HG03520 (cell line): ENCODE data around the gene CAPZA1.

Source experiments
- ATAC-seq: cut with Tn5 transposase; IDR thresholded peaks from one replicate; pipeline ENCODE4 v1.9.1; 2021; ENCODE audit warnings: mild to moderate bottlenecking, moderate library complexity; ENCODE audit not compliant: unreplicated experiment

The CAPZA1 gene

DNA sequence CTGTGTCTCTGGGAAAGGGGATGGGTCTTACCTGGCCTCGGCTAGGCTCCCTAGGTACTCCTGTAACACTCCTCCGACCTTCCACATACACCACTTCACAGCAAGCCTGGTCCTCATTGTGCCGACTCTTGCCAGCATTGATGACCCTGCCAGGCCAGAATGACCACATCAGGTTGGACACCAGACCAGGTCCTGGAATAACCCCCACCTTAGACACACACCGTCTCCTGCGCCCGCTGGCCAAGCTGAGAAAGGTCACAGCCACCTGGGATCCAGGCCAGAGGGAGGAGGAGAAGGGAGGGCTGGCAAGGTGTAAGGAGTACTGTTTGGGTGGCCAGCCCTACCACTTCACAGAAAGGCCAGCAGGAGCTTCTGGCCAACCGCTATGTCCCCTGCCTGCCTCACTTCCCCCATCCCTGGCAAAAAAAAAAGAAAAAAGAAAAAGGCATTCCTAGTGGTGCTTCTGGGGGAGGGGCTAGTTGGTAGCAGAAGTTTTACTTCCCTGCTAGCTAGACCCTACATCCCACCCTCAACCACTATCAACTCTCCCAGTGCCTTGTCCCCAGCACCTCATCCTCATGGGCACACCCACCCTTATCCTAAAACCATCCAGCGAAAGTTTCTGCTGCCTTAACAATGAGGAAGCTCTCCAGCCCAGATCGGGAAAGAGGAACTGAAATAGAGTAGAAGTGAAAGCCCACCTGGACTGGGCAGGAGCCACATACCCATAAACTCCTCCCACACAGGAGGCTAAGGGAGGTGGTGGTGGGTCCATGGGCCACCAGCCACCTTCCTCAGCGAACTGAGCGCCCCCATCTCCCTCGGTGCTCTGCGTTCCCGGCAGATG, 94.1 kb downstream of the CAPZA1 start:
- no peak for ATAC-seq

DNA sequence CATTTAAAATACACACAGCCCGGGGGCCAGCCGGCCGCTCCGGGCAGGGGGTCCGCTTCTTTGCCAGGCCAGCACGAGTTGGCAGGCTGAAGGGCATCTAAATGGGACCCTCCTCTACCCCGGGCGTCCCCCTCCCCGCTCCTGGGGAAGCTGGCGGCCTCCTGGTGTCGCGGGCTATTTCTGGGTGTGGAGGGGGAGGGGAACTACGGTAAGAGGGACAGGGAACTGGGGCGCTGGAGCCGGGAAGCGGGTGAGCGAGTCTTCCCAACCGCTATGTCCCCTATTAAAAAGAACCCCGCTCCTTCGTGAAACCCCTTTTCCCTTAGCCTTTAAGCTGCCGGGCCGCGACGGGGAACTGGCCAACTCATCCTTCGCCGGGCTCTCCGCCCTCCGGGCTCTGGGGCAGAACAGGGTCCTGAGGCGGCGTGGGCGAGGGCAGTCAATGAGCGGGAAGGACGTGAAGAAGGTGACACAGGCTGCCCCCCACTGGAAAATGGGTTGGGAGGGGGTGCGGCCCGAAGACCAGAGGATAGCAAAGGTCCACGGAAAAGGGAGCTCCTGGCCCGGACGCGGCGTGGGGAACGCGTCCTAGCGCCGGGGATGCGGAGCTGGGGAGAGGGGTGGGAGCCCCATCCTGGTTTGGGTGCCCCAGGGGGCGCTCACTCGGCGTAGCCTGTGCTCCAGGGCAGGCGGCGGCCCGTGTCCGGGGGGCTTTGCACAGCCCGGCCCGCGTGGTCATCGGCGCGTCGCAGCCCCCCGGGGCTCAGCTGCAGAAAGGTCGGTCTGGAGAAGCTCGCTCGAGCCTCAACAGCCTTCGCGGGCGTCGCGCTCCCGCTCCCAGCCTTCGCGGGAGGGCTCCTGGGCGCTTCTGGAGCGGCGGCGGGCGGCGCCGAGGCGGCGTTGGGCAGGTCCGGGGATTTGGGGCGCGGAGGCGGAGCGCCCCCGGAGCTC, 95.0 kb downstream of the CAPZA1 start:
- ATAC-seq: peak; percentile 1

DNA sequence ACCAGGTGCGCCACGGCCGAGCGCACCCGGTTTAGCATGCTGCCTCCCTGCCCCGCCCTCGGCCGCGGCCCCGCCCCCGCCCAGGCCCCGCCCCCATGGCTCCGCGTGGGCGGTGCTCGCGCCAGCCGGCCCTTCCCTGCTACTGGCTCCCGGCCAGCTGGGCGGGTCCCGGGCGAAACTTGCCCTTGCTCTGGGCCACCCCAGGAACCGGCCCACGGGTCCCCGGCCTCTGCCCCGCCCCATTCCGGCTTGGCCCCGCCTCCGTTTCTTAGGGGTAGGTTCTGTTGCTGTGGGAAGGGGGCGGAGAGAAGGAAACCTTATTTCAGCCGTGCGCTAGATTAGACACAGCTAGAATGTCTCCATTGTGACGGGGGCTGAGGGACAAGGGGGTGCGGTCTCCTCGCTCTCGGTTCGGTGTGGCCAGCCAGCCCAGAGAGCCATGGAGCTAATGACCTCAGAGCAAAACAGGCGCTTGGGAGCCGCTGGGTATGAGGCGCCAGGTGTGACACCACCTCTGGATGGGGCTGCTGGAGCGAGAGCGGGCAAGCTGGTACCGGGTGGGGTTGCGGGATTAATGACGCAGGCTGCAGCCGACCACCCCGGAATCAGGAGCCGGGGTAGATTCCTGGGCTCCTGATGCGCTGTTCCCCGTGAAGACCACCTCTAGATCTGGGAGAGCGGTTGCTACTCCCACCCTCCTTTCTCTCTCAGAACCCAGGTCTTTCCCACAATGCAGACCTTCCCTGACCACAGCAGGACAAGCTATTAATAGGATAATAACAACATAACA, 95.8 kb downstream of the CAPZA1 start, which contains the start of gene PPM1J:
PPM1J (minus strand) TSS at position 69 of the 790 bp plus-strand sequence; CDS start at position 38, 31 bp downstream.
- ATAC-seq: peak; percentile 79

DNA sequence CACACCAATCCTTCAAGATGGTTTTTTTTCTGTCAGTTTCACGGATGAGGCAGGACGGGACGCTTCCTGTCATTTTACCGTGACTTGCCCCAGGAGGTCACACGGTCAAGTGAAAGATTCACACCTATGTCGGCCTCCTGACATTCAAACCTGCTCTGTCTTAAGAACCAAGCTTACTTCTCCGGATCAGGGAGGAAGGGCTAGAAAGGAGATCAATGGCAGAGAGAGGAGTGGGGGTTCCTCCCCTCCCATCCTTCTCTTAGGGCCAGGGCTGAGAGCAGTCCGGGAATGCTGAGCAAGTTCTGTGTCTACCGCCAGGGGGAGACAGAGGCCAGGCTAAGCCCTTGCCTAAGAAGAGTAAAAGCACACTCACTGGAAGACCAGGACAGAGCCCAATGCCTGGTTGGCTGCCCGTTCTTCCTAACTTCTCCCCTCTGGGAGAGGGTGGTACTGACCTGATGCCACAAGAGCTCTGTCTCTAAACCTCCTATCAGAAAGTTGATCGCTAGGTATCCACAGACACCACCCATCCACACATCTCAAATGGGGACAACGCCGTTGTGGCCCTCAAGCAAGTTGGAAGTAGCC, 96.6 kb downstream of the CAPZA1 start:
- ATAC-seq: peak; percentile 31

DNA sequence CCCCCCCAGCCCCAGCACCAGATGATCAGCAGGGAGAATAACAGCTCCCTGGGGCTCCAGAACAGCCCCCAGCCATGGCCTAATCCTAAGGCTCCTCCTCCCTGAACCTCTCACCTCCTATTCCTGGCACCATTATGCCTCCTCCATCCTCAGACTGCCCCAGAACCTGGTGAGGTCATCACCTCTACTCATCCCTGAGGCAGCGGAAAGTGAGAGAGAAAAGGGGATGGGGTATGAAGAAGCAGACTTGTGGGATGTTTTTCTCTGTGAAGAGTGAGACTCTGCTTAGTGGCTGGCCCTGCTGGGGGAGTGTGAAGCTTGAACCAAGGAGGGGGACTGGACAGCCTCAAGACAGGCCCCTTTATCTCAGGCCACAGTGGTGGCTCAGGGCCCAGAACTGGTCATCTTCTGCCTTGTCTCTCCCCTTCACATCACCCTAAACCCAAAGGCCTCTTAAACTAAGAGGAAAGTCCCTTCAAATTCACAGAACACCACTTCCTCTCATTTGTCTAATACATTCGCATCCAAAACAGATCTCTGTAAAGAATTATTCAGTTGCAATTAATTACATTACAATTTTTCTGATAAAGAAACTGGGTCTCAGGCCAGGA, 97.7 kb downstream of the CAPZA1 start:
- ATAC-seq: no peak

DNA sequence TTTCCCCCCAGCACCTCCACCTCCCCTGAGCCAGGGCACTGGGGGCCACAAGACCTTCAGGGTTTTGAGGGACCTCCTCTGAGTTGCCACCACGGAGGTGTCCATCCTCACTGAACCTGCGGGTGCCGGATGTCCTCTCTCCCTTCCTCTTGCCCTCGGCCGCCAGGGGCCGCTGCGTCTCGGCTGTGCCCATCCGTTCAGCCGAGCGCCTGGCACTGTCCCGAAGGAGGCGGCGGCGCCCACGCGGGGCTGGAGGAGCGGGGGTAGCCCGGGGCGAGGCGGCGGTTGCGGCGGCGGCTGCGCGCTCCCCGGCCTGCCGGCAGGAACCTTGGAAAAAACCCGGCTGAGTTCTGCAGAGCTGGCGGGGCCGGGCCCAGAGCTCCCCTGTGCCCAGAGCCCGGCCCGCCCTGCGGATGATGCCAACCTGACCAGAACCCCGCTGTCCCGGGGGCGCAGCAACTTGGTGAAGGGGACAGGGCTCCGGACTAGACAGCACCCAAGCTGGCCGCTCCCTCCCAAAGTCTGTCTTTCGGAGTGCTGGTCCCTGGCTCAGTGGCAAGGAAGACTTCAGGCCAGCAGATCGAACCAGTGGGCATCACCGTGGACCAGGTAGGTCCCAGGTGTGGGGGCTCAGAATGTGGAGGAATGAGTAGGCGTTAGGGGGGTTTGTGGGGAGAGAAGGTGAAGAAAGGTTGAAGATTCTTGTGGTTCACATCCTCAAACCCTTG, 99.2 kb downstream of the CAPZA1 start:
- no peak for ATAC-seq

DNA sequence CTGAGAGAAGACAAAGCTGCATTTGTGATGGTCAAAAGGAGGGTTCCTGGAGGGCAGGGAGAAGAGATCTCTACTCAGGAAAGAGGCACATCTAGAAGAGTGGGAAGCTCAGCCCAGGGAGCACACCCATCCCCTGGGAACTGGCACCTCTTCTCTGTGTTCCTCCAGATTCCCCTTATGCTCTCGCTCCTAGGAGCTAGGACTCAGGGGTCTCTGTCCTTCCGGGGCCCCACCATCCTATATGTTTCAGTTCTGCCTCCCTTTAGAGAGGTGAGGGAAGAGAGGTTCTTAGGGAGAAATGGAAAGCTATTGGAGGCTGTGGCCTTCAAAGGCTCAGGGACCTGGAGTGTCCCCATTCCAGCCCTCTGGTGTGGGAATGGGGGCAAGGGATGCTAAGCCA, 100.1 kb downstream of the CAPZA1 start:
- no peak for ATAC-seq

DNA sequence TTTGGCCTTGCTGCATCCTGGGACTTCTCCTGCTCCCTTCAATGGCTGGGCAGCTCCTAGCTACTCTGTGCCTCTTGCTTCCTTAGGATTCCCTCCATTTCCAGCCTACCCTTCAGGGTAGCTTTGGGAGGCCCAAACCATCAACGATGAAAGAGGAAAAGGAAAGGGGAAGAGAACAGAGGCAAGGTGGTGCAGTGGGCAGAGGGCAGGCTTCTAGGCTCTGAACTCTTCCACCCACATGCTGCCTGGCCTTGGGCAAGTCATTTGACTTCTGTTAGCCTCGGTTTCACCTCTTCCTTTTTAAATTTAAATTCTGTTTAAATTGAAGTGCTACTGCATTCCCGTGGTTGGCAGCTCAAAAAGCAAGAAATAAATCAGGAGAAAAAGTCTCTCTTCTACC, 101.2 kb downstream of the CAPZA1 start:
- ATAC-seq: no peak
